HEK293 (cell line): Measurements from ENCODE around the gene PDCD7.

Experiments used
- ATF2 ChIP-seq: fragments of 450-650 bp; formaldehyde crosslinking; IDR thresholded peaks from 2 replicates; pipeline ENCODE4 v1.5.1; 2016; ENCODE audit warnings: missing biosample characterization, missing genetic modification characterization, low read depth
- BCL11B ChIP-seq: fragments of 450-650 bp; formaldehyde crosslinking; IDR thresholded peaks from 2 replicates; pipeline ENCODE4 v1.5.1; 2016; ENCODE audit warnings: low read depth, missing biosample characterization, missing genetic modification characterization
- HOXD13 ChIP-seq: sonication (generic); formaldehyde crosslinking; IDR thresholded peaks from 2 replicates; pipeline ENCODE4 v1.8.0; 2022; ENCODE audit warnings: missing genetic modification reagents, borderline replicate concordance
- KLF10 ChIP-seq: fragments of 450-650 bp; IDR thresholded peaks from 2 replicates; pipeline ENCODE4 v1.5.1; 2018; ENCODE audit warnings: missing biosample characterization, mild to moderate bottlenecking, missing genetic modification characterization
- MEIS1 ChIP-seq: sonication (generic); formaldehyde crosslinking; IDR thresholded peaks from 2 replicates; pipeline ENCODE4 v1.8.1; 2022; ENCODE audit warnings: missing genetic modification reagents, mild to moderate bottlenecking, borderline replicate concordance
- OSR2 ChIP-seq: fragments of 450-650 bp; formaldehyde crosslinking; IDR thresholded peaks from 2 replicates; pipeline ENCODE4 v1.5.1; 2016; ENCODE audit warnings: missing biosample characterization, missing genetic modification characterization
- SCRT1 ChIP-seq: fragments of 450-650 bp; formaldehyde crosslinking; IDR thresholded peaks from 2 replicates; pipeline ENCODE4 v1.5.1; 2016; ENCODE audit warnings: missing biosample characterization, missing genetic modification characterization, borderline replicate concordance
- ZBTB8A ChIP-seq: fragments of 450-650 bp; formaldehyde crosslinking; IDR thresholded peaks from 2 replicates; pipeline ENCODE4 v1.5.1; 2016; ENCODE audit warnings: missing biosample characterization, missing genetic modification characterization
- ZNF202 ChIP-seq: fragments of 450-650 bp; formaldehyde crosslinking; IDR thresholded peaks from 2 replicates; pipeline ENCODE4 v1.5.1; 2016; ENCODE audit warnings: missing biosample characterization, missing genetic modification characterization, borderline replicate concordance
- ZNF350 ChIP-seq: fragments of 450-650 bp; formaldehyde crosslinking; IDR thresholded peaks from 2 replicates; pipeline ENCODE4 v1.5.0; 2017; ENCODE audit warnings: missing biosample characterization, mild to moderate bottlenecking, missing genetic modification characterization
- ZNF366 ChIP-seq: fragments of 450-650 bp; formaldehyde crosslinking; conservative IDR thresholded peaks from 2 replicates; pipeline ENCODE4 v1.5.1; 2016; ENCODE audit warnings: missing biosample characterization, missing genetic modification characterization
- ZNF37A ChIP-seq: fragments of 450-650 bp; IDR thresholded peaks from 2 replicates; pipeline ENCODE4 v1.5.1; 2018; ENCODE audit warnings: missing biosample characterization, missing genetic modification characterization
- ZNF423 ChIP-seq: fragments of 450-650 bp; formaldehyde crosslinking; IDR thresholded peaks from 2 replicates; pipeline ENCODE4 v1.5.1; 2016; ENCODE audit warnings: missing biosample characterization, missing genetic modification characterization
- ZNF473 ChIP-seq: fragments of 450-650 bp; formaldehyde crosslinking; IDR thresholded peaks from 2 replicates; pipeline ENCODE4 v1.5.1; 2017; ENCODE audit warnings: missing biosample characterization, missing genetic modification characterization
- ZNF488 ChIP-seq: fragments of 450-650 bp; formaldehyde crosslinking; IDR thresholded peaks from 2 replicates; pipeline ENCODE4 v1.5.1; 2016; ENCODE audit warnings: missing biosample characterization, missing genetic modification characterization
- ZNF530 ChIP-seq: fragments of 450-650 bp; formaldehyde crosslinking; IDR thresholded peaks from 2 replicates; pipeline ENCODE4 v1.5.1; 2016; ENCODE audit warnings: low read depth, missing biosample characterization, missing genetic modification characterization
- ZNF561 ChIP-seq: fragments of 450-650 bp; IDR thresholded peaks from 2 replicates; pipeline ENCODE4 v1.5.1; 2018; ENCODE audit warnings: missing biosample characterization, missing genetic modification characterization, borderline replicate concordance
- ZNF777 ChIP-seq: fragments of 450-650 bp; formaldehyde crosslinking; IDR thresholded peaks from 2 replicates; pipeline ENCODE4 v1.5.1; 2017; ENCODE audit warnings: missing biosample characterization, missing genetic modification characterization, borderline replicate concordance
- TF ChIP-seq, protein P1 (sequence below): fragments of 450-650 bp; formaldehyde crosslinking; IDR thresholded peaks from 2 replicates; pipeline ENCODE4 v1.5.1; 2016; ENCODE audit warnings: missing biosample characterization, missing genetic modification characterization
- TF ChIP-seq, protein P2 (sequence below): fragments of 450-650 bp; formaldehyde crosslinking; IDR thresholded peaks from 2 replicates; pipeline ENCODE4 v1.5.1; 2016; ENCODE audit warnings: missing biosample characterization, missing genetic modification characterization
- TF ChIP-seq, protein P3 (sequence below): fragments of 450-650 bp; formaldehyde crosslinking; conservative IDR thresholded peaks from 2 replicates; pipeline ENCODE4 v1.5.1; 2016; ENCODE audit warnings: low read depth, missing biosample characterization, missing genetic modification characterization

Gene PDCD7

GRCh38 chr15:65133548-65134200, at the start of gene PDCD7 (continued):
- TF ChIP-seq ZNF202 (no peak), ZNF530 (tag by site-specific recombination) (no peak), ATF2 (tag by site-specific recombination) (peak; percentile 60), ZNF488 (tag by site-specific recombination) (no peak), ZBTB8A (tag by site-specific recombination) (no peak), ZNF37A (tag by site-specific recombination) (no peak), MEIS1 (CRISPR knock-in tag) (no peak), ZNF423 (no peak), ZNF366 (tag by site-specific recombination) (peak; percentile 95), SCRT1 (tag by site-specific recombination) (no peak), BCL11B (tag by site-specific recombination) (peak; percentile 31; the same call in 1 of the 2 replicates), KLF10 (no peak), ZNF473 (tag by site-specific recombination) (no peak), OSR2 (tag by site-specific recombination) (no peak), ZNF561 (no peak), HOXD13 (CRISPR knock-in tag) (no peak), ZNF777 (no peak), ZNF350 (no peak)
- TF ChIP-seq, protein P1, sequence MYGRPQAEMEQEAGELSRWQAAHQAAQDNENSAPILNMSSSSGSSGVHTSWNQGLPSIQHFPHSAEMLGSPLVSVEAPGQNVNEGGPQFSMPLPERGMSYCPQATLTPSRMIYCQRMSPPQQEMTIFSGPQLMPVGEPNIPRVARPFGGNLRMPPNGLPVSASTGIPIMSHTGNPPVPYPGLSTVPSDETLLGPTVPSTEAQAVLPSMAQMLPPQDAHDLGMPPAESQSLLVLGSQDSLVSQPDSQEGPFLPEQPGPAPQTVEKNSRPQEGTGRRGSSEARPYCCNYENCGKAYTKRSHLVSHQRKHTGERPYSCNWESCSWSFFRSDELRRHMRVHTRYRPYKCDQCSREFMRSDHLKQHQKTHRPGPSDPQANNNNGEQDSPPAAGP (tag by site-specific recombination): peak; percentile 54
- TF ChIP-seq, protein P2, sequence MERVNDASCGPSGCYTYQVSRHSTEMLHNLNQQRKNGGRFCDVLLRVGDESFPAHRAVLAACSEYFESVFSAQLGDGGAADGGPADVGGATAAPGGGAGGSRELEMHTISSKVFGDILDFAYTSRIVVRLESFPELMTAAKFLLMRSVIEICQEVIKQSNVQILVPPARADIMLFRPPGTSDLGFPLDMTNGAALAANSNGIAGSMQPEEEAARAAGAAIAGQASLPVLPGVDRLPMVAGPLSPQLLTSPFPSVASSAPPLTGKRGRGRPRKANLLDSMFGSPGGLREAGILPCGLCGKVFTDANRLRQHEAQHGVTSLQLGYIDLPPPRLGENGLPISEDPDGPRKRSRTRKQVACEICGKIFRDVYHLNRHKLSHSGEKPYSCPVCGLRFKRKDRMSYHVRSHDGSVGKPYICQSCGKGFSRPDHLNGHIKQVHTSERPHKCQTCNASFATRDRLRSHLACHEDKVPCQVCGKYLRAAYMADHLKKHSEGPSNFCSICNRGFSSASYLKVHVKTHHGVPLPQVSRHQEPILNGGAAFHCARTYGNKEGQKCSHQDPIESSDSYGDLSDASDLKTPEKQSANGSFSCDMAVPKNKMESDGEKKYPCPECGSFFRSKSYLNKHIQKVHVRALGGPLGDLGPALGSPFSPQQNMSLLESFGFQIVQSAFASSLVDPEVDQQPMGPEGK (tag by site-specific recombination): peak; percentile 54; the same call in 1 of the 2 replicates
- TF ChIP-seq, protein P3, sequence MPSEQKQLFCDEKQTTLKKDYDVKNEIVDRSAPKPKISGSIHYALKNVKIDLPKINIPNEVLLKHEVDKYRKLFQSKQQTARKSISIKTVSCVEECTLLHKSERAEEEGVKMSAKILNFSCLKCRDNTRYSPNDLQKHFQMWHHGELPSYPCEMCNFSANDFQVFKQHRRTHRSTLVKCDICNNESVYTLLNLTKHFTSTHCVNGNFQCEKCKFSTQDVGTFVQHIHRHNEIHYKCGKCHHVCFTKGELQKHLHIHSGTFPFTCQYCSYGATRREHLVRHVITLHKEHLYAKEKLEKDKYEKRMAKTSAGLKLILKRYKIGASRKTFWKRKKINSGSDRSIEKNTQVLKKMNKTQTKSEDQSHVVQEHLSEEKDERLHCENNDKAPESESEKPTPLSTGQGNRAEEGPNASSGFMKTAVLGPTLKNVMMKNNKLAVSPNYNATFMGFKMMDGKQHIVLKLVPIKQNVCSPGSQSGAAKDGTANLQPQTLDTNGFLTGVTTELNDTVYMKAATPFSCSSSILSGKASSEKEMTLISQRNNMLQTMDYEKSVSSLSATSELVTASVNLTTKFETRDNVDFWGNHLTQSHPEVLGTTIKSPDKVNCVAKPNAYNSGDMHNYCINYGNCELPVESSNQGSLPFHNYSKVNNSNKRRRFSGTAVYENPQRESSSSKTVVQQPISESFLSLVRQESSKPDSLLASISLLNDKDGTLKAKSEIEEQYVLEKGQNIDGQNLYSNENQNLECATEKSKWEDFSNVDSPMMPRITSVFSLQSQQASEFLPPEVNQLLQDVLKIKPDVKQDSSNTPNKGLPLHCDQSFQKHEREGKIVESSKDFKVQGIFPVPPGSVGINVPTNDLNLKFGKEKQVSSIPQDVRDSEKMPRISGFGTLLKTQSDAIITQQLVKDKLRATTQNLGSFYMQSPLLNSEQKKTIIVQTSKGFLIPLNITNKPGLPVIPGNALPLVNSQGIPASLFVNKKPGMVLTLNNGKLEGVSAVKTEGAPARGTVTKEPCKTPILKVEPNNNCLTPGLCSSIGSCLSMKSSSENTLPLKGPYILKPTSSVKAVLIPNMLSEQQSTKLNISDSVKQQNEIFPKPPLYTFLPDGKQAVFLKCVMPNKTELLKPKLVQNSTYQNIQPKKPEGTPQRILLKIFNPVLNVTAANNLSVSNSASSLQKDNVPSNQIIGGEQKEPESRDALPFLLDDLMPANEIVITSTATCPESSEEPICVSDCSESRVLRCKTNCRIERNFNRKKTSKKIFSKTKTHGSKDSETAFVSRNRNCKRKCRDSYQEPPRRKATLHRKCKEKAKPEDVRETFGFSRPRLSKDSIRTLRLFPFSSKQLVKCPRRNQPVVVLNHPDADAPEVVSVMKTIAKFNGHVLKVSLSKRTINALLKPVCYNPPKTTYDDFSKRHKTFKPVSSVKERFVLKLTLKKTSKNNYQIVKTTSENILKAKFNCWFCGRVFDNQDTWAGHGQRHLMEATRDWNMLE (tag by site-specific recombination): peak; percentile 79
